Iris pigment epithelial cell (primary cell): ENCODE results near the gene PSMA3.

ENCODE experiments used
- DNase-seq: peaks from one replicate; pipeline ENCODE4 v3.0.0-alpha.2; 2011; ENCODE audit warnings: low read depth

Gene PSMA3

DNA sequence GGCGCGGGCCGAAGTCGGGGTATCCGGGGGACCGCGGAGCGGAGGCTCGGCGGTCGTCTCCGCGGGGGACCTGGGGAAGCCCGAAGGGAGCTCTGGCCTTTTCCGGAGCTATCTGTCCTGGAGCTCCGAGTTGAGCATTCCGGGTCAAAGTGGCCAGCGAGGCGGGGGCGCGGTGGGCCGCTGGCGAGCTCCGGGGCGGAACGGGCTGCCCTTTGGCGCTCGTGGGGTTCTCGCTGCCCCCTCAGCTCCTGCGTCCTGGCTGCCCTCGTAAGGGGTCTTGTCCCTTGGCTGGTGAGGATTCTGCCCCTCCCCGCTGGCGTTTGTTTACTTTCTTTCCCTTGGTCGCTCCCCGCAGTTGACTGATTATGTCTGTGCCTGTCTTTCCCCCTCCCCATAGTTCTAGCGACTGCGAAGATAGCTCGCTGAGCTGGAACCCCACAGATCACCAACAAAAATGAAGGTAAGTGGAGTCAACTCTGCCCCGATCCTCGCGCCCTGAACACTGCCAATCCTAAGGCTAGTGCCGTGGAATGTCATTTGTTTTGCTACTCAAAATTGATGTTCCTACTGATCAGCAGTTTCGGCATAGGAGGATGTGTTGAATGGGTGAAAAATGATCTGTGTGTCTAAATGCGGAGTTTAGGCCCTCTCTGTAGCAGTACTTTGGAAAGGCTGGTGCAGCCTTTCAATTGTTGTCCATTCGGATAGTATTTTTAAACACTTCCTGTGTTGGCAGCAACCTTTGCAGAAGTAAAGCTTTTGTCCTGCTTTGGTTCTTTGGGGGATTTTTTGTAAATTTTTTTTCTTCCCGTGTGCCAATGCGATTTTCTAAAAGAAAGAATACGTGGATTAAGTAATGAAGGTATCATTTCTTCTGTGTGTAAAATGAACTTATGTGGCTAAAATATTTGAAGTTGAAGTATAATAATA, 55.0 kb downstream of the PSMA3 start:
- no peak for DNase-seq

DNA sequence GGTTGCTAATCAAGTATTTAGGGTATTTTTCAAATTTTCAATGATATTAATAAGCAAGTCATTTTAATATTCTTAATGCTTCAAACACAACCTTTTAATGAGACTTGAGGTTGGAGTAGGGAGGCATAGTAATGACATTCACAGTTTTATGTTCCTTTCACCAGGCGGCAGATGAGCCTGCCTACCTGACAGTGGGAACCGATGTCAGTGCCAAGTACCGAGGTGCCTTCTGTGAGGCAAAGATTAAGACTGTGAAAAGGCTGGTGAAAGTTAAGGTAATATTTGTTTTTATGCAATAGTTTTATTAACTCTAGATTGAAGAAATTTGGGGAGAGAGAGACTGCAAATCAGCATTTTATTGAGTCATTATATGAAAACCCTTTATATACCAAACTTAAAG, 56.8 kb downstream of the PSMA3 start:
- DNase-seq: no peak

DNA sequence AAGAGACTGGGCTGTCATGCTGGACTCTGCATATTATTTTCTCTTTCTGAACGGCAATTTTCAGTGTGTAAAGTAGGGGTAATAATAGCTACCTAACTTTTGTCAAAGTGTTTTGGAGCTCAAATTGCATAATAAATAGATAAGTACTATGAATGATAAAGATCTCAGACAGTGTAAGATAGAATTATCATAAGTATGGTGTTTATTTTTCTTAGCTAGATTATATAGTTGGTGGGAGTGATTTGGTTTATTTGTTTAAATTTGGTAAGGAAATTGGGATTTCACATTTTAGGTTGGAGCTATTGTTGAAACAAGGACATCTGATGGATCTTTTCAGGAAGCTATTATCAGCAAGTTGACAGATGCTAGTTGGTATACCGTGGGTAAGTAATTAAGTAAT, 61.1 kb downstream of the PSMA3 start:
- DNase-seq: no peak

DNA sequence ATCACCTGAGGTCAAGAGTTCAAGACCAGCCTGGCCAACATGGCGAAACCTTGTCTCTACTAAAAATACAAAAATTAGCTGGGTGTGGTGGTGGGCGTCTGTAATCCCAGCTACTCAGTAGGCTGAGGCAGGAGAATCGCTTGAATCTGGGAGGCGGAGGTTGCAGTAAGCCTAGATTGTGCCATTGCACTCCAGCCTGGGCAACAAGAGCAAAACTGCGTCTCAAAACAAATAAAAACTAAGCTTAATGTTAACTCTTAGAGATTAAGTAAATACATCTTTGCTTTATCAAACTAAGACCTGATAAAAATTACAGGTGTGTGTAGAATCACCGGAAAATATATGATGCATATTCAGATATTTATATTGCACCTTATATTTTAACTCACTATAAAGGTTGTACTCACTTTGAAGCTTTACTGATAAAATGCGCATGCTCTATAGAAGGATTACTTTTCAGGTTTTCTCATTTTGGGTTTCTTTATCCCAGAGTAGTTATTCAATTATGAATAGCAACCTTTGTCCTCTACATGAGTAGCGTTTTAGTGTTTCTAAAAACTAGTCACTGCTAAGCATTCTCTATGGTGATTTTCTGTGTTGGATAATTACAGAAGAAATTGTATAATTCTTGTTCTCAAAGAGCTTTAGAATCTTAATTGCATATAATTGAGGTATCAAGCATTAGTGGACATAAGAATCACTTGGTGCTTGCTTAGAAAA, 63.1 kb downstream of the PSMA3 start:
- no peak for DNase-seq

DNA sequence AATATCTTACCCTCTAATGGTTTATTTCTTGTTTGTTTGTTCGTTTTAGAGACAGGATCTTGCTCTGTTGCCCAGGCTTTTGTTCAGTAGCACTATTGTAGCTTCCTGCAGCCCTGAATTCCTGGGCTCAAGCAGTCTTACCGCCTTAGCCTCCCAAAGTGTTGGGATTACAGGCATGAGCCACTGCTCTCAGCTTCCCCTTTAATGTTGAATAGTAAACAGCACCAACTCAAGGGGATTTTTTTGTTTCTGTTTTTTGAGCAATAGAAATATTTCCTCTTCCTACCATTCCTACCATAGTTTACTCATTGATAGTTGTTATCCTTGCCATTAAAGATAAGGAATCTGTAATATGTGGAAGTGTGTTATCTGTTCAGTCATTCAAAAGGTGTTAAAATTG, 64.4 kb downstream of the PSMA3 start:
- DNase-seq: no peak

DNA sequence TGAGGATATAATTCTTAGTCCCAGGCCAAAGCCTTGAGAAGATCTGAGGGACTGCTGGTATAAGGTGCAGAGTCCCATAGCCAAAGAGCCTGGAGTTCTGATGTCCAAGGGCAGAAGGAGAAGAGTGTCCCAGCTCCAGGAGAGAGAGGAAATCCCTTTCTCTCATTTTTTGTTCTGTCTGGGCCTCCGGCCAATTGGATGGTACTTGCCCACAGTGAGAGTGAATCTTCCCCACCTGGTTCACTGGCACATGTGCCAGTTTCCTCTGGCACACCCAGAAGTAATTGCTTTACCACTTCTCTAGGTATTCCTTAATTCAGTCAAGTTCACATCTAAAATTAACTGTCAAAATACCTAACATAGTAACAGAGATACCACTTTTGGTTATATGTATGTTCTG, 69.1 kb downstream of the PSMA3 start:
- no peak for DNase-seq

DNA sequence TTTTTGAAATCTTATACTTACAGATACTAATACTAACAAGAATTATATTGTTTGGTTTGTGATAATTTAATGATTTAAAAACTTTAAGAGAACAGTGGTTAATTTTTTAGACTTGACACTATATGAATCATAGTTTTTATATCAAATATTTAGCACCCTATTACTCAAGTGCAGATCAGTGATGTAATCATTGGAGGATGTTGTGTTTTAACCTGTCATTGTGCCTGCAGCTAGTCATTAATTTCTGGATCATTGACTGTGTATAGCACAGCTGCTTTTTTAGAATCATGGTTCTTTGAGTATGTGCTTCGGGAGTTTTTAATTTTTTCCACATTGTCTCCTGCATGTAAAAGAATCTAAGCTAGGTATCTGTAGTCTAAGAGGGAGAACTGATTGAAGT, 71.0 kb downstream of the PSMA3 start:
- peak; percentile 35 for DNase-seq
